ENCODE results near the gene MRPL2.

- TF ChIP-seq, protein P1, sequence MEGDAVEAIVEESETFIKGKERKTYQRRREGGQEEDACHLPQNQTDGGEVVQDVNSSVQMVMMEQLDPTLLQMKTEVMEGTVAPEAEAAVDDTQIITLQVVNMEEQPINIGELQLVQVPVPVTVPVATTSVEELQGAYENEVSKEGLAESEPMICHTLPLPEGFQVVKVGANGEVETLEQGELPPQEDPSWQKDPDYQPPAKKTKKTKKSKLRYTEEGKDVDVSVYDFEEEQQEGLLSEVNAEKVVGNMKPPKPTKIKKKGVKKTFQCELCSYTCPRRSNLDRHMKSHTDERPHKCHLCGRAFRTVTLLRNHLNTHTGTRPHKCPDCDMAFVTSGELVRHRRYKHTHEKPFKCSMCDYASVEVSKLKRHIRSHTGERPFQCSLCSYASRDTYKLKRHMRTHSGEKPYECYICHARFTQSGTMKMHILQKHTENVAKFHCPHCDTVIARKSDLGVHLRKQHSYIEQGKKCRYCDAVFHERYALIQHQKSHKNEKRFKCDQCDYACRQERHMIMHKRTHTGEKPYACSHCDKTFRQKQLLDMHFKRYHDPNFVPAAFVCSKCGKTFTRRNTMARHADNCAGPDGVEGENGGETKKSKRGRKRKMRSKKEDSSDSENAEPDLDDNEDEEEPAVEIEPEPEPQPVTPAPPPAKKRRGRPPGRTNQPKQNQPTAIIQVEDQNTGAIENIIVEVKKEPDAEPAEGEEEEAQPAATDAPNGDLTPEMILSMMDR (IDR thresholded peaks at IDR 0.05) = no peak
- TF ChIP-seq POLR2A (IDR thresholded peaks at IDR 0.05) = no peak
These were observed 45.3 kb downstream of the MRPL2 start, which contains the start of the genes KLHDC3 and MEA1 for GRCh38 chr6:43013843-43014433.
